Stimulated activated naive CD8-positive, alpha-beta T cell treated with anti-CD3 and anti-CD28 coated beads, Interleukin-15, amount 100 ng/mL, for 72 hours (primary cell): ENCODE results near the gene MYO18B.
"Not testable (repeated sequence)": the region's sequence is repeated elsewhere in the genome, so short reads cannot be mapped to it uniquely, and the experiment has no call there.

Experiments
- ATAC-seq: fragments of 150-1000 bp; cut with Tn5 transposase; 2 replicates; pipeline ENCODE4 v1.10.0; 2021; ENCODE audit warnings: mild to moderate bottlenecking, moderate library complexity
- DNase-seq, 2 donors: peaks; one replicate each; pipeline ENCODE4 v3.0.0; 2021 to 2022
- H3K27ac Mint-ChIP-seq, 2 donors: one replicate each; pipeline ENCODE4 v1.8.0; 2022; ENCODE audit warnings: mild to moderate bottlenecking in 2 of 2, mixed read lengths in 2 of 2, moderate library complexity in 2 of 2
- H3K27me3 Mint-ChIP-seq: one replicate; pipeline ENCODE4 v1.8.0; 2022; ENCODE audit warnings: mixed read lengths
- H3K4me1 Mint-ChIP-seq: one replicate; pipeline ENCODE4 v1.8.0; 2022; ENCODE audit warnings: mild to moderate bottlenecking, mixed read lengths
- H3K4me3 Mint-ChIP-seq, 2 donors: one replicate each; pipeline ENCODE4 v1.8.0; 2022; ENCODE audit warnings: mild to moderate bottlenecking in 2 of 2, mixed read lengths in 2 of 2, moderate library complexity in 1 of 2
- H3K9me3 Mint-ChIP-seq, 2 donors: one replicate each; pipeline ENCODE4 v1.8.0; 2022; ENCODE audit warnings: mixed read lengths in 2 of 2

The MYO18B gene

DNA sequence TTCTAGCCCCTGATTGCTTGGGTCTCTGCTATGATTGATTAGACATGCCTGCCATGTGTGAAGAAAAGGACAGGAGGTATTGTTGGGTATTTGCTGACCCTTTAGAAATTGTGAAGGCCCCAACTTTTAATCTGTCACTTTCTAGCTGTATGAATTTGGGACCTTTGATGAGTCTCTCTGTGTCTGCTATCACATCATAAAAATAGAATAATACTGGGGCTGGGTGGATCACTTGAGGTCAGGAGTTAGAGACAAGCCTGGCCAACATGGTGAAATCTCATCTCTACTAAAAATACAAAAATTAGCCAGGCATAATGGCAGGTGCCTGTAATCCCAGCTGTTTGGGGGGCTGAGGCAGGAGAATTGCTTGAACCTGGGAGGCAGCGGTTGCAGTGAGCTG lies 242.9 kb downstream of the MYO18B start:
- not testable (repeated sequence) for DNase-seq, H3K9me3 Mint-ChIP-seq, ATAC-seq, H3K4me3 Mint-ChIP-seq, H3K4me1 Mint-ChIP-seq, H3K27ac Mint-ChIP-seq
- peaks cover 20% of the 10 kb centered on the region for H3K27me3 Mint-ChIP-seq

GRCh38 chr22:25987948-25988347 lies 246.0 kb downstream of the MYO18B start:
- Mint-ChIP-seq H3K27me3 (no peaks in the 10 kb centered on the region), H3K4me3 (peak overlapping the region; percentile 46 to 65), H3K4me1 (peaks cover 9% of the 10 kb centered on the region), H3K9me3 (no peaks in the 10 kb centered on the region), H3K27ac (peak overlapping the region in 1 of 2 donors; percentile 72)
- ATAC-seq (peak; percentile 60), DNase-seq (peak; percentile 19 to 27)

GRCh38 chr22:25990940-25991339 lies 249.0 kb downstream of the MYO18B start:
- Mint-ChIP-seq H3K27ac (no peak overlapping the region), H3K9me3 (no peaks in the 10 kb centered on the region), H3K4me1 (peaks cover 9% of the 10 kb centered on the region), H3K4me3 (no peak overlapping the region), H3K27me3 (no peaks in the 10 kb centered on the region)
- DNase-seq (no peak), ATAC-seq (no peak)

DNA sequence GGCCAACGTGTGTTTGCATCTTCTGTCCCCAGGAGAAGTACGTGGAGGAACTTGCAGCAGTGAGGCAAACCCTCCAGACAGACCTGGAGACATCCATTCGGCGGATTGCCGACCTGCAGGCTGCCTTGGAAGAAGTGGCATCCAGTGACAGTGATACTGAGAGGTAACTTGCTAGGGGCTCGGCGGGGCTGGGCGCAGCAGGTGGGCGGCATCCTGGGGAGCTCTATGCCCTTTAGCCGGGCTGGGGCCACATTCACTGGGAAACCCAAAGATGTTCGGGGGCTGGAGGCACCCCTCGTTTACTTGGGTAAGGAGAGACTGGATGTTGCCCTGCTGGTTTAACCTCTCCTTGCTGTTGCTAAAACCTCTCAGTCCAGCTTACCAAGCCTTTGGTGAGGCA lies 250.3 kb downstream of the MYO18B start:
- Mint-ChIP-seq H3K9me3 (no peaks in the 10 kb centered on the region), H3K4me3 (no peak overlapping the region), H3K27me3 (no peaks in the 10 kb centered on the region), H3K4me1 (peaks cover 9% of the 10 kb centered on the region), H3K27ac (no peak overlapping the region)
- DNase-seq (no peak), ATAC-seq (no peak)

GRCh38 chr22:25996669-25997068 lies 254.7 kb downstream of the MYO18B start:
- no peaks in the 10 kb centered on the region for H3K4me1 Mint-ChIP-seq
- no peak for DNase-seq
- no peak overlapping the region for H3K27ac Mint-ChIP-seq
- no peak overlapping the region for H3K4me3 Mint-ChIP-seq
- no peaks in the 10 kb centered on the region for H3K9me3 Mint-ChIP-seq
- peaks cover 9% of the 10 kb centered on the region for H3K27me3 Mint-ChIP-seq
- no peak for ATAC-seq

- no peak for ATAC-seq
- no peak overlapping the region for H3K4me3 Mint-ChIP-seq
- H3K27me3 Mint-ChIP-seq, result peaks cover 12% of the 10 kb centered on the region
- peaks cover 4 to 6% of the 10 kb centered on the region in 2 donors for H3K9me3 Mint-ChIP-seq
- DNase-seq, result no peak
- no peak overlapping the region for H3K27ac Mint-ChIP-seq
- H3K4me1 Mint-ChIP-seq, result no peaks in the 10 kb centered on the region
These were observed 256.1 kb downstream of the MYO18B start for GRCh38 chr22:25997886-25998775.

DNA sequence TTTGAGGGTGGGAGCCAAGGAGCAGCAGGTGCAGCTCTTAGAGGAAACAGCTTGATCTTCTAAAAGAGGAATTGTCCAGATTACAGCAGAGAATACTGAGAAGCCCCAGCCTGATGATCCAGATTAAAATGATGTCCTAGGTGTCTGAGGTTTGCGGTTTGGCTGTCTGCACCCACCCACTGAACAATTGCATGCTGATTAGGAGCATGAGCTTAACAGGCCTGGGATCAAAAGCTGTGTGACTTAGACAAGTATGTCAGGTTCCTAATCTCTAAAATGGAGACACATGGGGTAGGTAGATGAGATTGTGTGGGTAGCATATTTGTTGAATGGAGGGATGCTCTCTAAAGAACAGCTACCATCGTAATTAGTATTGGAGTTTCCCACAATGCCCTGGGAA lies 260.5 kb downstream of the MYO18B start:
- DNase-seq (no peak), ATAC-seq (no peak)
- no peaks in the 10 kb centered on the region for H3K4me1 Mint-ChIP-seq
- H3K27ac Mint-ChIP-seq, result no peak overlapping the region
- H3K4me3 Mint-ChIP-seq, result no peak overlapping the region
- peaks cover 9 to 14% of the 10 kb centered on the region in 2 donors for H3K9me3 Mint-ChIP-seq
- peaks cover 12% of the 10 kb centered on the region for H3K27me3 Mint-ChIP-seq

GRCh38 chr22:26004477-26004876 lies 262.5 kb downstream of the MYO18B start:
- Mint-ChIP-seq H3K27me3 (peaks cover 27% of the 10 kb centered on the region), H3K9me3 (peaks cover 9 to 14% of the 10 kb centered on the region in 2 donors), H3K4me3 (no peak overlapping the region), H3K4me1 (no peaks in the 10 kb centered on the region), H3K27ac (no peak overlapping the region)
- DNase-seq (no peak), ATAC-seq (no peak)

DNA sequence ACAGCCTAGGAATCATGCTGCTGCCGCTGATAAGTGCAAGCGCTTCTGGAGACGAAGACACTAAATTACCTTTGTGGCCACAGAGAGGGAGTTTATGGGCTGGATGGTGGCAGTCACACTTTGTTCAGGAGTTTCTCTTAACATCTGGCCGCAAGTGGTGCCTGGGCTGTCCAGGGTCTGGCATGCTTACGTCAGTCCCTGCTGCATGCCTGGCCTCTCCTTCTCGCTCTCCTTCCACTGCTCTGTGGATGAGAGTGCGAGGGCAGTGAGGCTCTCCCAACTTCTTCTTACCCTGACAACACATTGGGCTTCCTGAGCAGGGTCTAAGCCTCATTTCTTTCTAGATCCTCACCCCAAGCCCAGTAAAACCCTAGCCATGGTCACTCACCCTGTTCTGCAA lies 266.6 kb downstream of the MYO18B start:
- ATAC-seq, result no peak
- Mint-ChIP-seq H3K27me3 (peaks cover 25% of the 10 kb centered on the region), H3K4me1 (no peaks in the 10 kb centered on the region), H3K4me3 (no peak overlapping the region), H3K9me3 (peaks cover 2 to 3% of the 10 kb centered on the region in 2 donors), H3K27ac (peak overlapping the region in 1 of 2 donors; percentile 31)
- no peak for DNase-seq

GRCh38 chr22:26016916-26017315 lies 274.9 kb downstream of the MYO18B start:
- Mint-ChIP-seq H3K4me1 (no peaks in the 10 kb centered on the region), H3K9me3 (no peaks in the 10 kb centered on the region), H3K27me3 (peaks cover 17% of the 10 kb centered on the region), H3K4me3 (no peak overlapping the region), H3K27ac (no peak overlapping the region)
- DNase-seq, result no peak
- ATAC-seq, result no peak

DNA sequence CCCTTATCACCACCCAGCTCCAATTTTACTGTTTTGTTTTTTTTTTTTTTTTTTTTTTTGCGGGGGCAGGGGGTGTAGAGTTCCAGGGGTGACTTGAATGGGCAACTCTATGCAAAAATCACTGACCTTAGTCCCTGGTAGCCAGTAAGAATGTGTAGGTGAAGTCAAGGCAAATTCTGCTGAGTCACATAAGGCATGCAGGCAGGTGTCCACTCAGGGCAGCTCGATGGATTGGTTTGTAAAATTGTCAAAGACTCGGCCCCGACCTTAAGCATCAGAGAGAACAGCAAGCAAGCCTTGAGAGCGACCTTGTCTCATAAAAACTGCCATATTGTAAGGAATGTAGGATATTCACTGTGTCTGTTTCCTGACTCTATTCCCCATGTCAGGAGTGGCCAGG lies 275.9 kb downstream of the MYO18B start:
- ATAC-seq (no peak), DNase-seq (no peak)
- H3K9me3 Mint-ChIP-seq, result no peaks in the 10 kb centered on the region
- H3K4me1 Mint-ChIP-seq, result no peaks in the 10 kb centered on the region
- H3K4me3 Mint-ChIP-seq, result no peak overlapping the region
- H3K27ac Mint-ChIP-seq, result no peak overlapping the region
- peaks cover 17% of the 10 kb centered on the region for H3K27me3 Mint-ChIP-seq

- no peak overlapping the region for H3K4me3 Mint-ChIP-seq
- DNase-seq (no peak), ATAC-seq (no peak)
- no peak overlapping the region for H3K27ac Mint-ChIP-seq
- no peaks in the 10 kb centered on the region for H3K9me3 Mint-ChIP-seq
- H3K4me1 Mint-ChIP-seq, result no peaks in the 10 kb centered on the region
- H3K27me3 Mint-ChIP-seq, result peaks cover 17% of the 10 kb centered on the region
These were observed 277.6 kb downstream of the MYO18B start for GRCh38 chr22:26019596-26019995.

GRCh38 chr22:26021516-26021915 lies 279.5 kb downstream of the MYO18B start:
- Mint-ChIP-seq H3K4me1 (no peaks in the 10 kb centered on the region), H3K27ac (no peak overlapping the region), H3K4me3 (no peak overlapping the region), H3K9me3 (no peaks in the 10 kb centered on the region), H3K27me3 (peaks cover 8% of the 10 kb centered on the region)
- DNase-seq, result no peak
- ATAC-seq, result no peak

- no peak overlapping the region for H3K4me3 Mint-ChIP-seq
- ATAC-seq, result no peak
These were observed 281.3 kb downstream of the MYO18B start for GRCh38 chr22:26023104-26023775.

GRCh38 chr22:26025626-26026025 lies 283.6 kb downstream of the MYO18B start:
- Mint-ChIP-seq H3K4me3 (no peak overlapping the region), H3K9me3 (no peaks in the 10 kb centered on the region), H3K27ac (no peak overlapping the region), H3K27me3 (no peaks in the 10 kb centered on the region), H3K4me1 (no peaks in the 10 kb centered on the region)
- no peak for DNase-seq
- ATAC-seq, result no peak

More at GRCh38 chr22:26023104-26023775, 281.3 kb downstream of the MYO18B start:
- H3K27ac Mint-ChIP-seq, result no peak overlapping the region
- H3K4me1 Mint-ChIP-seq, result no peaks in the 10 kb centered on the region
- no peak for DNase-seq
- H3K9me3 Mint-ChIP-seq, result no peaks in the 10 kb centered on the region
- H3K27me3 Mint-ChIP-seq, result peaks cover 5% of the 10 kb centered on the region

GRCh38 chr22:26027341-26027740 lies 285.4 kb downstream of the MYO18B start:
- Mint-ChIP-seq H3K27ac (no peak overlapping the region), H3K4me3 (no peak overlapping the region), H3K27me3 (no peaks in the 10 kb centered on the region), H3K9me3 (no peaks in the 10 kb centered on the region), H3K4me1 (no peaks in the 10 kb centered on the region)
- no peak for ATAC-seq
- no peak for DNase-seq
